Ureter (tissue), 1 donor: ENCODE data around the gene TENT4B. TPM values are rescaled to one million over a fixed set of nuclear protein-coding genes. Genes with fewer than 3 reads are reported as not detected.
A peak's percentile ranks its signal among the peaks of the same experiment; 100 is the strongest.

Experiments
- DNase-seq: peaks from one replicate; pipeline ENCODE4 v3.0.0-alpha.2; 2020; ENCODE audit warnings: low spot score
- total RNA-seq: library from RNA; stranded (reverse); gene quantifications from one replicate; pipeline ENCODE4 v1.2.4, GENCODE V29; 2023
- donor health status: DM: yes; HTN: yes; CAD: no.

TENT4B gene
- total RNA-seq, 1 donor from 2014 or later, result 17.4 TPM

GRCh38 chr16:50256604-50257003 is 103.5 kb downstream of the TENT4B start:
- no peak for DNase-seq

- DNase-seq, result no peak
Observed at GRCh38 chr16:50257876-50258275, 104.8 kb downstream of the TENT4B start.

- peak; percentile 52 for DNase-seq
Observed at GRCh38 chr16:50259334-50260205, 106.5 kb downstream of the TENT4B start.

GRCh38 chr16:50260206-50261159 is 107.4 kb downstream of the TENT4B start:
- DNase-seq, result no peak

GRCh38 chr16:50261160-50261706 is 108.1 kb downstream of the TENT4B start:
- DNase-seq, result no peak

GRCh38 chr16:50261707-50262235 is 108.7 kb downstream of the TENT4B start:
- DNase-seq, result no peak

- DNase-seq, result no peak
Observed at GRCh38 chr16:50263060-50263909, 110.2 kb downstream of the TENT4B start.

GRCh38 chr16:50263940-50264929 is 111.1 kb downstream of the TENT4B start:
- no peak for DNase-seq

- no peak for DNase-seq
Observed at GRCh38 chr16:50265260-50265659, 112.2 kb downstream of the TENT4B start.

- no peak for DNase-seq
Observed at GRCh38 chr16:50265716-50266336, 112.7 kb downstream of the TENT4B start.

GRCh38 chr16:50266337-50267091 is 113.4 kb downstream of the TENT4B start, which contains the start of gene ADCY7:
Gene ADCY7, plus strand, starts transcription at chr16:50266551. Its CDS starts 21,629 bp downstream, at chr16:50288180.
- peak; percentile 85 for DNase-seq

GRCh38 chr16:50267151-50267631 is 114.1 kb downstream of the TENT4B start:
- no peak for DNase-seq

- DNase-seq, result no peak
Observed at GRCh38 chr16:50267651-50268050, 114.5 kb downstream of the TENT4B start.

GRCh38 chr16:50268352-50268751 is 115.2 kb downstream of the TENT4B start:
- no peak for DNase-seq

GRCh38 chr16:50269061-50269705 is 116.1 kb downstream of the TENT4B start:
- DNase-seq, result no peak

GRCh38 chr16:50269769-50270509 is 116.8 kb downstream of the TENT4B start:
- no peak for DNase-seq
